GM21723 (cell line): ENCODE data around the gene DTWD2.

Experiments used
- ATAC-seq: cut with Tn5 transposase; IDR thresholded peaks from one replicate; pipeline ENCODE4 v1.9.1; 2021; ENCODE audit warnings: mild to moderate bottlenecking, moderate library complexity; ENCODE audit not compliant: unreplicated experiment

The DTWD2 gene

GRCh38 chr5:118789366-118789765 lies 199.0 kb downstream of the DTWD2 start:
- no peak for ATAC-seq

GRCh38 chr5:118788351-118788750 lies 200.0 kb downstream of the DTWD2 start:
- ATAC-seq = no peak
